Activated B cell treated with CpG ODN at 0.5 μM for 24 hours (primary cell): ENCODE measurements around the gene EFNB1. TPM values are rescaled to one million over a fixed set of nuclear protein-coding genes. Genes with fewer than 3 reads are reported as not detected.

Experiments used
- ATAC-seq: fragments of 200-7000 bp; cut with Tn5 transposase; one replicate; pipeline ENCODE4 v1.10.0; 2021; ENCODE audit warnings: low read depth, mild to moderate bottlenecking, moderate library complexity
- CTCF ChIA-PET: fragments of 350-600 bp; sonication (Branson Sonifier 250); formaldehyde crosslinking; loops from one replicate; lab custom pipeline; 2021; ENCODE audit warnings: antibody characterized with exemption; lab: Charles Lee
- POLR2A ChIA-PET: fragments of 350-600 bp; sonication (Branson Sonifier 250); formaldehyde crosslinking; loops from one replicate; lab custom pipeline; 2021; ENCODE audit warnings: antibody characterized with exemption; lab: Charles Lee
- DNase-seq: peaks from one replicate; pipeline ENCODE4 v3.0.0; 2022
- H3K27ac Mint-ChIP-seq: one replicate; pipeline ENCODE4 v1.8.0; 2020; ENCODE audit warnings: mixed read lengths
- H3K27me3 Mint-ChIP-seq: one replicate; pipeline ENCODE4 v1.8.0; 2021; ENCODE audit warnings: mixed read lengths
- H3K36me3 Mint-ChIP-seq: one replicate; pipeline ENCODE4 v1.8.0; 2021; ENCODE audit warnings: low read depth, mixed read lengths
- H3K4me1 Mint-ChIP-seq: one replicate; pipeline ENCODE4 v1.8.0; 2021; ENCODE audit warnings: mixed read lengths
- H3K4me3 Mint-ChIP-seq: one replicate; pipeline ENCODE4 v1.8.0; 2020; ENCODE audit warnings: mild to moderate bottlenecking, mixed read lengths
- H3K9me3 Mint-ChIP-seq: one replicate; pipeline ENCODE4 v1.8.0; 2020; ENCODE audit warnings: mixed read lengths
- CTCF ChIP-seq: fragments of 200-600 bp; IDR thresholded peaks from one replicate; pipeline ENCODE4 v1.8.0; 2022; ENCODE audit warnings: antibody characterized with exemption, mild to moderate bottlenecking
- intact Hi-C: fragments of 100-400 bp; cut with micrococcal nuclease; formaldehyde crosslinking; loops from one replicate; pipeline ENCODE4 v1.15.1; 2024
- total RNA-seq: library from RNA; stranded (reverse); gene quantifications from 2 replicates; pipeline ENCODE4 v1.2.3, GENCODE V29; 2022

The EFNB1 gene
- total RNA-seq, 1 donor from 2014 or later = 2.3 TPM

GRCh38 chrX:68827256-68827655 is 1.6 kb upstream of the EFNB1 start:
- Mint-ChIP-seq H3K36me3 (peaks cover 2% of the 10 kb centered on the region), H3K4me3 (no peak overlapping the region), H3K4me1 (peaks cover 18% of the 10 kb centered on the region), H3K9me3 (no peaks in the 10 kb centered on the region), H3K27ac (no peak overlapping the region), H3K27me3 (peaks cover 2% of the 10 kb centered on the region)
- intact Hi-C loops = loop anchor here (1.0 to 10.0 kb wide), 6 partner anchors 315 to 1628 kb away; partner anchors contain the start of gene YIPF6
- no peak for TF ChIP-seq CTCF
- DNase-seq (no peak), ATAC-seq (no peak)
- CTCF ChIA-PET = interaction anchor here (0.6 to 2.9 kb wide), 16 partner anchors 61 to 1271 kb away, joined by 3 to 30 read pairs (median 6); partner anchors contain the start of gene PJA1
- POLR2A ChIA-PET = no interaction called here

- POLR2A ChIA-PET = interaction anchor here (1.4 to 2.0 kb wide), 3 partner anchors 329 to 1306 kb away, joined by 7 to 11 read pairs (median 7); partner anchors contain the start of genes IGBP1, PJA1 and YIPF6
- peak; percentile 43 for ATAC-seq
- Mint-ChIP-seq H3K36me3 (peaks cover 2% of the 10 kb centered on the region), H3K27ac (peak overlapping the region; percentile 76), H3K4me1 (peaks cover 19% of the 10 kb centered on the region), H3K4me3 (peak overlapping the region; percentile 91), H3K9me3 (no peaks in the 10 kb centered on the region), H3K27me3 (peaks cover 2% of the 10 kb centered on the region)
- CTCF ChIA-PET = interaction anchor here (0.6 to 2.9 kb wide), 20 partner anchors 12 to 1270 kb away, joined by 3 to 30 read pairs (median 4); partner anchors contain the start of gene PJA1
- DNase-seq = peak; percentile 67
- intact Hi-C loops = loop anchor here (1.0 to 10.0 kb wide), 11 partner anchors 316 to 1627 kb away; partner anchors contain the start of genes IGBP1, PJA1 and YIPF6
- no peak for TF ChIP-seq CTCF
Observed at GRCh38 chrX:68827848-68828624, 785 bp upstream of the EFNB1 start.

GRCh38 chrX:68829582-68830418 is 979 bp downstream of the EFNB1 start:
- peaks cover 2% of the 10 kb centered on the region for H3K36me3 Mint-ChIP-seq
- intact Hi-C loops = loop anchor here (2.0 to 10.0 kb wide), 6 partner anchors 317 to 1625 kb away; partner anchors contain the start of gene YIPF6
- peaks cover 24% of the 10 kb centered on the region for H3K4me1 Mint-ChIP-seq
- H3K9me3 Mint-ChIP-seq = no peaks in the 10 kb centered on the region
- ATAC-seq (no peak), DNase-seq (peak; percentile 21)
- ChIA-PET POLR2A (interaction anchor here (1.4 to 2.0 kb wide), 3 partner anchors 331 to 1304 kb away, joined by 7 to 11 read pairs (median 7); partner anchors contain the start of genes IGBP1, PJA1 and YIPF6), CTCF (interaction anchor here (1.5 to 2.9 kb wide), 3 partner anchors 329 to 392 kb away, joined by 7 to 10 read pairs (median 8); partner anchors contain the start of gene PJA1)
- TF ChIP-seq CTCF = no peak
- peak overlapping the region; percentile 91 for H3K4me3 Mint-ChIP-seq
- H3K27me3 Mint-ChIP-seq = peaks cover 2% of the 10 kb centered on the region
- no peak overlapping the region for H3K27ac Mint-ChIP-seq

- DNase-seq (no peak), ATAC-seq (no peak)
- Mint-ChIP-seq H3K36me3 (peaks cover 2% of the 10 kb centered on the region), H3K27me3 (peaks cover 2% of the 10 kb centered on the region), H3K27ac (no peak overlapping the region), H3K4me1 (peaks cover 24% of the 10 kb centered on the region), H3K9me3 (no peaks in the 10 kb centered on the region), H3K4me3 (peak overlapping the region; percentile 91)
- POLR2A ChIA-PET = no interaction called here
- no peak for TF ChIP-seq CTCF
- intact Hi-C loops = no loop called here
- CTCF ChIA-PET = interaction anchor here (1.2 to 1.5 kb wide), 2 partner anchors 8 to 391 kb away, joined by 3 to 7 read pairs; no protein-coding TSS in a partner anchor
Observed at GRCh38 chrX:68830419-68831404, 1.9 kb downstream of the EFNB1 start.
